GM19324 (cell line): ENCODE results near the gene RABGAP1L.
A peak's percentile ranks its signal among the peaks of the same experiment; 100 is the strongest.

Experiments
- ATAC-seq: cut with Tn5 transposase; IDR thresholded peaks from one replicate; pipeline ENCODE4 v1.9.1; 2021; ENCODE audit warnings: mild to moderate bottlenecking, moderate library complexity; ENCODE audit not compliant: unreplicated experiment, low FRiP score

RABGAP1L gene

GRCh38 chr1:174194461-174194860 lies 35.1 kb downstream of the RABGAP1L start:
- ATAC-seq, result no peak

- ATAC-seq, result no peak
Observed at GRCh38 chr1:174197088-174197487, 37.8 kb downstream of the RABGAP1L start.

GRCh38 chr1:174197547-174197946 lies 38.2 kb downstream of the RABGAP1L start:
- no peak for ATAC-seq

- no peak for ATAC-seq
Observed at GRCh38 chr1:174198202-174198601, 38.9 kb downstream of the RABGAP1L start.

GRCh38 chr1:174200746-174201145 lies 41.4 kb downstream of the RABGAP1L start:
- ATAC-seq, result no peak

- ATAC-seq, result no peak
Observed at GRCh38 chr1:174204697-174205308, 45.5 kb downstream of the RABGAP1L start.

GRCh38 chr1:174206148-174206836 lies 47.0 kb downstream of the RABGAP1L start:
- ATAC-seq, result no peak

GRCh38 chr1:174209347-174210187 lies 50.2 kb downstream of the RABGAP1L start:
- ATAC-seq, result no peak

- ATAC-seq, result no peak
Observed at GRCh38 chr1:174211486-174211885, 52.2 kb downstream of the RABGAP1L start.

GRCh38 chr1:174215766-174216165 lies 56.4 kb downstream of the RABGAP1L start:
- ATAC-seq, result no peak

GRCh38 chr1:174217248-174217647 lies 57.9 kb downstream of the RABGAP1L start:
- ATAC-seq, result no peak

GRCh38 chr1:174217787-174218574 lies 58.7 kb downstream of the RABGAP1L start:
- ATAC-seq, result no peak

GRCh38 chr1:174218983-174219382 lies 59.7 kb downstream of the RABGAP1L start:
- ATAC-seq, result no peak

- no peak for ATAC-seq
Observed at GRCh38 chr1:174219606-174220370, 60.5 kb downstream of the RABGAP1L start.

- ATAC-seq, result no peak
Observed at GRCh38 chr1:174221681-174222080, 62.4 kb downstream of the RABGAP1L start.

GRCh38 chr1:174222166-174222949 lies 63.0 kb downstream of the RABGAP1L start:
- ATAC-seq, result no peak

GRCh38 chr1:174224641-174225040 lies 65.3 kb downstream of the RABGAP1L start:
- ATAC-seq, result no peak

- ATAC-seq, result peak; percentile 56
Observed at GRCh38 chr1:174225499-174226204, 66.3 kb downstream of the RABGAP1L start.
